NCI-H774 (cell line): ENCODE results near the gene DCAF6.
A peak's percentile ranks its signal among the peaks of the same experiment; 100 is the strongest.

ENCODE experiments used
- DNase-seq: peaks from one replicate; lab custom pipeline; 2025; lab: John Stamatoyannopoulos, UW

The DCAF6 gene

DNA sequence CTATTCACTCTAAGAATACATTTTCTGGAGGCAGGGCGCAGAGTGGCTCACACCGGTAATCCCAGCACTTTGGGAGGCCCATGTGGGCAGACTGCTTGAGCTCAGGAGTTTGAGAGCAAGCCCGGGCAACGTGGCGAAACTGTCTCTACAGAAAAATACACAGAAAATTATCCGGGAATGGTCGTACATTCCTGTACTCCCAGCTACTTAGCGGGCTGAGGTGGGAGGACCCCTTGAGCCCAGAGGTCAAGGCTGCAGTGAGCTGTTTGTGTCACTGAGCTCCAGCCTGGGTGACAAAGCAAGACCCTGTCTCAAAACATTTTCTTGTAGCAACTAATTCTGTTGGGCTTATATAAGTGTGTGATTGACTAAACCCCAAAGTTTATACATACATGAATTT, 169.8 kb downstream of the DCAF6 start:
- no peak for DNase-seq

DNA sequence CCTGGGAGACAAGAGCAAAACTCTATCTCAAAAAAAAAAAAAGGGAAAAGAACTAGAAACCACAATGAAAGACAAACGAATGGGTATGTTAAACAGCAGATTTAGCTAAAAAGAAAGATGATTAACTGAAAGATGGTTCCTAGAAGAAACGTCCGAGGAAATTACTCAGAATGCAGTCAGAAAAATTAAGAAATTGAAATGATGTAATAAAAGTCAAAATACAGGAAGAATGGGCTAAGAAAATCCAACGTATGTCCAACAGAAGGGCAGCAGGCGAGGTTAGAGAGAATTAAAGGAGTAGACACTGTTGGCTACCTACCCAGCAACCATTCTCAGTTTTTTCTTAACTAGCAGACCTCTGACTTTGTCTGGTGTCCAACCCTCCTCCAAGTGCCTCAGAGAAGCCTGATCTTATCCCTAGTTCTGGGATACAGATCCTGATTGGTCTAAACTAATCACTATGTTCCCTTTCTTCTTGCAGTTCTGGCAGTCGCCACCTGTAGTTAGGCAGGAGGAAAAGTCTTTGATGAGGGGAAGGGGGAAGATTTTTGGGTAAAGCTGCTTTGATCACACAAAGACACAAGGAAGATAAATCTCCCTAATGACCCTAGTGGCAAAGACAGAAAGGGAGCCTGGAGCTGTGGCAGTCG, 174.5 kb downstream of the DCAF6 start:
- DNase-seq: no peak

GRCh38 chr1:168112673-168113305, 176.3 kb downstream of the DCAF6 start:
- no peak for DNase-seq

GRCh38 chr1:168114845-168115244, 178.4 kb downstream of the DCAF6 start:
- peak; percentile 14 for DNase-seq

- no peak for DNase-seq
These were observed 179.9 kb downstream of the DCAF6 start for GRCh38 chr1:168116327-168116799.

DNA sequence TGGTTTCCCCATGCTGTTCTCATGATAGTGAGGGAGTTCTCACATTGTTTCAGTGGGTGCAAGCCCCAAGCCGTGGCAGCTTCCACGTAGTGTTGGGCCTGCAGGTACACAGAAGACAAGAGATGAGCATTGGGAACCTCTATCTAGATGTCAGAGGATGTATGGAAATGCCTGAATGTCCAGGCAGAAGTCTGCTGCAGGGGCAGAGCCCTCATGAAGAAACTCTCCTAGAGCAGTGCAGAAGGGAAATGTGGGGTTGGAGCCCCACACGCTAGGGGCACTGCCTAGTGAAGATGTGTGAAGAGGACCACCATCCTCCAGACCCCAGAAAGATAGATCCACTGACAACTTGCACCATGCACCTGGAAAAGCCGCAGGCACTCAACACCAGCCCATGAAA, 183.3 kb downstream of the DCAF6 start:
- no peak for DNase-seq

GRCh38 chr1:168121401-168122011, 185.0 kb downstream of the DCAF6 start:
- DNase-seq: no peak

DNA sequence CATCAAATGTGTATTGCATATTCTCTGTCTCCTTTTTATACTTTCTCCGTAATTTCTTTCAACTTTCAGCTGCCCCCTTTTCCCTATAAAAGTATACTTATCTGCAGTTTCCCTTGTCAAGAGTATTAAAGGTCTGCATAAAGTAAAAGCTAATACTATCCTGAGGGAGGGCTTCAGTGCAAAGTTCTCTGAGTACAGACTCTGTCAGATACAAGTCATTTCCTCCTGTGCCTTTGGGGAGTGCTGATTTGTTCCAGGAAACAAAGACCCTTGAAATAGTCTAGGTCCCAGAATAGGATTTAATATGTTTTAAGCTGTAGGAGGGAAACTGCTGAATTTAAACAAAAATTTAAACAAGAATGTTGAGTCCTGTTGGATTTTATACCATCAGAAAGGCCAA, 188.6 kb downstream of the DCAF6 start:
- DNase-seq: no peak
